GM18508 (cell line): ENCODE data around the gene STK39.

Experiments
- ATAC-seq: cut with Tn5 transposase; IDR thresholded peaks from one replicate; pipeline ENCODE4 v1.9.1; 2021; ENCODE audit warnings: moderate number of reproducible peaks; ENCODE audit not compliant: insufficient read depth, unreplicated experiment

STK39 gene

GRCh38 chr2:167966937-167967913 lies 280.2 kb downstream of the STK39 start:
- ATAC-seq, result no peak

- no peak for ATAC-seq
These were observed 281.3 kb downstream of the STK39 start for GRCh38 chr2:167965907-167966761.

- no peak for ATAC-seq
These were observed 282.6 kb downstream of the STK39 start for GRCh38 chr2:167964650-167965413.

- ATAC-seq, result no peak
These were observed 283.3 kb downstream of the STK39 start for GRCh38 chr2:167963899-167964649.

- no peak for ATAC-seq
These were observed 284.8 kb downstream of the STK39 start for GRCh38 chr2:167962436-167963226.

GRCh38 chr2:167961536-167962048 lies 285.8 kb downstream of the STK39 start:
- ATAC-seq, result no peak

GRCh38 chr2:167960089-167960747 lies 287.2 kb downstream of the STK39 start:
- no peak for ATAC-seq

- no peak for ATAC-seq
These were observed 289.7 kb downstream of the STK39 start for GRCh38 chr2:167957662-167958061.

GRCh38 chr2:167955264-167955906 lies 292.0 kb downstream of the STK39 start:
- no peak for ATAC-seq

GRCh38 chr2:167954495-167954894 lies 292.9 kb downstream of the STK39 start:
- no peak for ATAC-seq

GRCh38 chr2:167953776-167954175 lies 293.6 kb downstream of the STK39 start:
- no peak for ATAC-seq

GRCh38 chr2:167950571-167950970 lies 296.8 kb downstream of the STK39 start:
- no peak for ATAC-seq

GRCh38 chr2:167946441-167946841 lies 301.0 kb downstream of the STK39 start:
- no peak for ATAC-seq

- ATAC-seq, result no peak
These were observed 301.6 kb downstream of the STK39 start for GRCh38 chr2:167945660-167946368.

- ATAC-seq, result no peak
These were observed 302.4 kb downstream of the STK39 start for GRCh38 chr2:167944825-167945659.

- no peak for ATAC-seq
These were observed 303.5 kb downstream of the STK39 start for GRCh38 chr2:167943897-167944296.
